ENCODE results near the gene ARHGAP15.

GRCh38 chr2:143426296-143426695 is 297.1 kb downstream of the ARHGAP15 start:
- TF ChIP-seq, protein P1, sequence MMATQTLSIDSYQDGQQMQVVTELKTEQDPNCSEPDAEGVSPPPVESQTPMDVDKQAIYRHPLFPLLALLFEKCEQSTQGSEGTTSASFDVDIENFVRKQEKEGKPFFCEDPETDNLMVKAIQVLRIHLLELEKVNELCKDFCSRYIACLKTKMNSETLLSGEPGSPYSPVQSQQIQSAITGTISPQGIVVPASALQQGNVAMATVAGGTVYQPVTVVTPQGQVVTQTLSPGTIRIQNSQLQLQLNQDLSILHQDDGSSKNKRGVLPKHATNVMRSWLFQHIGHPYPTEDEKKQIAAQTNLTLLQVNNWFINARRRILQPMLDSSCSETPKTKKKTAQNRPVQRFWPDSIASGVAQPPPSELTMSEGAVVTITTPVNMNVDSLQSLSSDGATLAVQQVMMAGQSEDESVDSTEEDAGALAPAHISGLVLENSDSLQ (IDR thresholded peaks at IDR 0.05), result no peak
- TF ChIP-seq FOXK2 (IDR thresholded peaks at IDR 0.05), result no peak
- TF ChIP-seq HDGF (IDR thresholded peaks at IDR 0.05; ENCODE audit: borderline replicate concordance), result no peak

Data from HEK293T (cell line).